ENCODE results near the gene ASS1.

GRCh38 chr9:130471411-130472183 lies 26.8 kb downstream of the ASS1 start:
- TF ChIP-seq CTCF (IDR thresholded peaks at IDR 0.05; ENCODE audit: low read depth, low read length, poor library complexity, severe bottlenecking) (no peak), EZH2phosphoT487 (IDR thresholded peaks at IDR 0.05; ENCODE audit: borderline replicate concordance, low read length) (no peak)
